HepG2 (cell line): ENCODE results near the gene PHACTR1.

ENCODE experiments used
- STAG1 ChIP-seq: sonication (generic); formaldehyde crosslinking; IDR thresholded peaks from 2 replicates; pipeline ENCODE4 v1.4.0; 2020; ENCODE audit warnings: missing genetic modification reagents
- ZNF350 ChIP-seq: sonication (generic); formaldehyde crosslinking; IDR thresholded peaks from 2 replicates; pipeline ENCODE4 v1.4.0; 2020; ENCODE audit warnings: mild to moderate bottlenecking, low read depth, missing genetic modification reagents, borderline replicate concordance
- ZNF614 ChIP-seq: IDR thresholded peaks from 2 replicates; pipeline ENCODE4 v1.6.1; 2018; ENCODE audit warnings: missing biosample characterization, missing genetic modification reagents, inconsistent platforms, borderline replicate concordance

- no peak for TF ChIP-seq STAG1 (CRISPR knock-in tag)
- TF ChIP-seq ZNF614 (CRISPR knock-in tag): no peak
- TF ChIP-seq ZNF350: no peak
These were observed 88.5 kb downstream of the PHACTR1 start for GRCh38 chr6:12804952-12805645.
